Mesenchymal stem cell (in vitro differentiated cells and primary cell): ENCODE measurements around the gene CELF5.
A peak's percentile ranks its signal among the peaks of the same experiment; 100 is the strongest.

Source experiments
- DNase-seq: peaks from one replicate; pipeline ENCODE4 v3.0.0-alpha.2; 2013
- H2AFZ ChIP-seq: one replicate; pipeline ENCODE4 v1.6.1; 2013; ENCODE audit warnings: low read depth, mild to moderate bottlenecking, control low read depth, inconsistent platforms, low read length, moderate library complexity
- H2AK5ac ChIP-seq: 2 replicates; pipeline ENCODE4 v1.6.1; 2013; ENCODE audit warnings: low read length, moderate library complexity, mild to moderate bottlenecking, inconsistent platforms; ENCODE audit not compliant: severe bottlenecking
- H2BK120ac ChIP-seq: one replicate; pipeline ENCODE4 v1.6.1; 2013; ENCODE audit warnings: low read depth, mild to moderate bottlenecking, inconsistent platforms, low read length, moderate library complexity
- H2BK12ac ChIP-seq, 2 experiments: one replicate each; pipeline ENCODE4 v1.6.1; 2013; ENCODE audit warnings: inconsistent platforms in 2 of 2, low read length in 2 of 2, mild to moderate bottlenecking in 2 of 2, moderate library complexity in 2 of 2, control low read depth in 1 of 2
- H2BK15ac ChIP-seq: one replicate; pipeline ENCODE4 v1.6.1; 2013; ENCODE audit warnings: mild to moderate bottlenecking, low read depth, inconsistent platforms; ENCODE audit not compliant: poor library complexity, severe bottlenecking
- H2BK5ac ChIP-seq: 2 replicates; pipeline ENCODE4 v1.6.1; 2013; ENCODE audit warnings: low read depth, mild to moderate bottlenecking, low read length, control low read depth, inconsistent platforms; ENCODE audit not compliant: poor library complexity, severe bottlenecking
- H3K14ac ChIP-seq, 2 experiments: one replicate each; pipeline ENCODE4 v1.6.1; 2013; ENCODE audit warnings: inconsistent platforms in 2 of 2, low read length in 2 of 2, control low read depth in 1 of 2, mild to moderate bottlenecking in 1 of 2, moderate library complexity in 1 of 2
- H3K18ac ChIP-seq, 2 experiments: one replicate each; pipeline ENCODE4 v1.6.1; 2013; ENCODE audit warnings: inconsistent platforms in 2 of 2, low read length in 2 of 2, control low read depth in 1 of 2, low read depth in 1 of 2, mild to moderate bottlenecking in 1 of 2
- H3K23ac ChIP-seq, 2 experiments: one replicate each; pipeline ENCODE4 v1.6.1; 2013; ENCODE audit warnings: inconsistent platforms in 2 of 2, low read length in 2 of 2, mild to moderate bottlenecking in 2 of 2, moderate library complexity in 2 of 2, control low read depth in 1 of 2
- H3K27ac ChIP-seq: 2 replicates; pipeline ENCODE4 v1.5.1; 2013; ENCODE audit warnings: mild to moderate bottlenecking, moderate library complexity, low read length, control low read depth, inconsistent platforms; ENCODE audit not compliant: poor library complexity, severe bottlenecking
- H3K27me3 ChIP-seq, 2 experiments: 2 replicates each; pipeline versions ENCODE4 v1.6.1 to v1.7.0; 2013; ENCODE audit warnings: low read length in 2 of 2, mild to moderate bottlenecking in 2 of 2, moderate library complexity in 2 of 2, control low read depth in 1 of 2, inconsistent platforms in 1 of 2; ENCODE audit not compliant: control insufficient read depth in 1 of 2, insufficient read depth in 1 of 2
- H3K36me3 ChIP-seq, 2 experiments: 2 replicates each; pipeline versions ENCODE4 v1.6.1 to v1.7.0; 2013; ENCODE audit warnings: low read length in 2 of 2, control low read depth in 1 of 2, inconsistent platforms in 1 of 2, low read depth in 1 of 2, mild to moderate bottlenecking in 1 of 2; ENCODE audit not compliant: insufficient read depth in 2 of 2, control insufficient read depth in 1 of 2
- H3K4ac ChIP-seq, 2 experiments: one replicate each; pipeline ENCODE4 v1.6.1; 2013; ENCODE audit warnings: inconsistent platforms in 2 of 2, low read length in 2 of 2, mild to moderate bottlenecking in 2 of 2, moderate library complexity in 2 of 2, control low read depth in 1 of 2, low read depth in 1 of 2
- H3K4me1 ChIP-seq: 2 replicates; pipeline ENCODE4 v1.6.1; 2013; ENCODE audit warnings: low read depth, low read length, control low read depth; ENCODE audit not compliant: control insufficient read depth, insufficient read depth
- H3K4me2 ChIP-seq: 2 replicates; pipeline ENCODE4 v1.6.1; 2013; ENCODE audit warnings: low read length, mild to moderate bottlenecking, inconsistent platforms; ENCODE audit not compliant: poor library complexity, severe bottlenecking
- H3K4me3 ChIP-seq, 2 experiments: 2 replicates each; pipeline versions ENCODE4 v1.5.1 to v1.7.0; 2013; ENCODE audit warnings: low read length in 2 of 2, mild to moderate bottlenecking in 2 of 2, control low read depth in 1 of 2, low read depth in 1 of 2; ENCODE audit not compliant: insufficient read depth in 1 of 2
- H3K79me1 ChIP-seq: replicated peaks from 2 replicates; pipeline ENCODE4 v1.6.1; 2013; ENCODE audit warnings: mild to moderate bottlenecking, control low read depth, low read length, inconsistent platforms; ENCODE audit not compliant: poor library complexity, severe bottlenecking
- H3K9ac ChIP-seq: 2 replicates; pipeline ENCODE4 v1.7.0; 2013; ENCODE audit warnings: mild to moderate bottlenecking, low read length, moderate library complexity
- H3K9me3 ChIP-seq: 2 replicates; pipeline ENCODE4 v1.7.0; 2013; ENCODE audit warnings: mild to moderate bottlenecking, low read length; ENCODE audit not compliant: control insufficient read depth
- H4K8ac ChIP-seq: one replicate; pipeline ENCODE4 v1.6.1; 2013; ENCODE audit warnings: inconsistent platforms, mild to moderate bottlenecking, low read length, moderate library complexity
- H4K91ac ChIP-seq: one replicate; pipeline ENCODE4 v1.6.1; 2013; ENCODE audit warnings: mild to moderate bottlenecking, low read length, inconsistent platforms
- WGBS: methylation state at CpG from one replicate; pipeline ENCODE4 v1.1.7; 2013; ENCODE audit warnings: mixed read lengths; 5-methylcytosine and 5-hydroxymethylcytosine counted together

Gene CELF5

DNA sequence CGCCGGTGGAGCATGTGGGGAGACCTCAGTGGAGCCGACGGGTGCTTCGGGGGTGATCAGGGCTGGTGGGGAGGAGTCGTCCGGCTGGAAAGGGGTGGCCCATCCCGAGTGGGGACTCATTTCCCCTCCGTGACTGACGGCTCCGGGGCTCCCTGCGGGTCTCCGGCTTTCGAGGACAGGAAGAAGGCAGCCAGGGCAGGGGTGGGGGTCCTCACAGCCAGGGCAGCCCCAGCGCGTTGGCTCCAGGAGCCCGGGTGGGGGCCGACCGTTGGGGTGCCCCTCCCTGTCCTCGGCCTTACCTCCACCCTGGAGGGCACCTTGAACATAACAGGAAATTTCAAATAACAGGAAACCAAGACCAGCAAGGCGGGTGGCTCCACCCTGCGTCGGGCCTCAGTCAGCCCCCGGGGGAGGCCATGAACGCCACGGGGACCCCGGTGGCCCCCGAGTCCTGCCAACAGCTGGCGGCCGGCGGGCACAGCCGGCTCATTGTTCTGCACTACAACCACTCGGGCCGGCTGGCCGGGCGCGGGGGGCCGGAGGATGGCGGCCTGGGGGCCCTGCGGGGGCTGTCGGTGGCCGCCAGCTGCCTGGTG, 46.0 kb upstream of the CELF5 start, which contains the start of gene S1PR4:
Gene S1PR4, plus strand, starts transcription at position 393 of the 596 bp plus-strand sequence. Its CDS starts 24 bp downstream, at position 417.
- H3K36me3 ChIP-seq, result no peaks in the 10 kb centered on the region
- DNase-seq, result no peak
- H3K27ac ChIP-seq, result no peak within 1 kb of the TSS
- H3K4me1 ChIP-seq, result peaks cover 9% of the 10 kb centered on the region
- H4K8ac ChIP-seq, result no peak within 1 kb of the TSS
- H3K4me3 ChIP-seq, result no peak within 1 kb of the TSS
- H2BK15ac ChIP-seq, result no peak within 1 kb of the TSS
- no peaks in the 10 kb centered on the region for H3K9me3 ChIP-seq
- H2BK120ac ChIP-seq, result no peak within 1 kb of the TSS
- H4K91ac ChIP-seq, result no peak within 1 kb of the TSS
- no peak within 1 kb of the TSS for H3K4ac ChIP-seq
- H3K23ac ChIP-seq, result no peak within 1 kb of the TSS
- no peaks in the 10 kb centered on the region for H3K79me1 ChIP-seq
- H3K14ac ChIP-seq, result peak within 1 kb of the TSS in 1 of 2 experiments; percentile 46
- H3K27me3 ChIP-seq, result no peaks in the 10 kb centered on the region
- no peak within 1 kb of the TSS for H2BK5ac ChIP-seq
- no peak within 1 kb of the TSS for H2BK12ac ChIP-seq
- H2AFZ ChIP-seq, result no peak within 1 kb of the TSS
- H3K4me2 ChIP-seq, result no peak within 1 kb of the TSS
- no peak within 1 kb of the TSS for H3K18ac ChIP-seq
- 97% methylated on average over 42 of the region's 42 CpGs for WGBS
- H2AK5ac ChIP-seq, result no peak within 1 kb of the TSS
- H3K9ac ChIP-seq, result no peak within 1 kb of the TSS

DNA sequence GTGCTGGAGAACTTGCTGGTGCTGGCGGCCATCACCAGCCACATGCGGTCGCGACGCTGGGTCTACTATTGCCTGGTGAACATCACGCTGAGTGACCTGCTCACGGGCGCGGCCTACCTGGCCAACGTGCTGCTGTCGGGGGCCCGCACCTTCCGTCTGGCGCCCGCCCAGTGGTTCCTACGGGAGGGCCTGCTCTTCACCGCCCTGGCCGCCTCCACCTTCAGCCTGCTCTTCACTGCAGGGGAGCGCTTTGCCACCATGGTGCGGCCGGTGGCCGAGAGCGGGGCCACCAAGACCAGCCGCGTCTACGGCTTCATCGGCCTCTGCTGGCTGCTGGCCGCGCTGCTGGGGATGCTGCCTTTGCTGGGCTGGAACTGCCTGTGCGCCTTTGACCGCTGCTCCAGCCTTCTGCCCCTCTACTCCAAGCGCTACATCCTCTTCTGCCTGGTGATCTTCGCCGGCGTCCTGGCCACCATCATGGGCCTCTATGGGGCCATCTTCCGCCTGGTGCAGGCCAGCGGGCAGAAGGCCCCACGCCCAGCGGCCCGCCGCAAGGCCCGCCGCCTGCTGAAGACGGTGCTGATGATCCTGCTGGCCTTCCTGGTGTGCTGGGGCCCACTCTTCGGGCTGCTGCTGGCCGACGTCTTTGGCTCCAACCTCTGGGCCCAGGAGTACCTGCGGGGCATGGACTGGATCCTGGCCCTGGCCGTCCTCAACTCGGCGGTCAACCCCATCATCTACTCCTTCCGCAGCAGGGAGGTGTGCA, 45.3 kb upstream of the CELF5 start:
- Histone ChIP-seq H4K8ac (no peak overlapping the region), H3K9ac (no peak overlapping the region), H3K14ac (no peak overlapping the region), H3K79me1 (no peaks in the 10 kb centered on the region), H2BK15ac (no peak overlapping the region), H2AFZ (no peak overlapping the region), H3K36me3 (no peaks in the 10 kb centered on the region), H2BK5ac (no peak overlapping the region), H2AK5ac (no peak overlapping the region), H3K23ac (no peak overlapping the region), H3K27ac (no peak overlapping the region), H2BK120ac (no peak overlapping the region), H3K4me2 (no peak overlapping the region), H3K27me3 (no peaks in the 10 kb centered on the region), H4K91ac (no peak overlapping the region), H3K18ac (no peak overlapping the region), H3K4me3 (no peak overlapping the region), H3K4ac (no peak overlapping the region), H3K9me3 (no peaks in the 10 kb centered on the region), H3K4me1 (peaks cover 9% of the 10 kb centered on the region), H2BK12ac (no peak overlapping the region)
- 93% methylated on average over 52 of the region's 52 CpGs for WGBS
- no peak for DNase-seq

DNA sequence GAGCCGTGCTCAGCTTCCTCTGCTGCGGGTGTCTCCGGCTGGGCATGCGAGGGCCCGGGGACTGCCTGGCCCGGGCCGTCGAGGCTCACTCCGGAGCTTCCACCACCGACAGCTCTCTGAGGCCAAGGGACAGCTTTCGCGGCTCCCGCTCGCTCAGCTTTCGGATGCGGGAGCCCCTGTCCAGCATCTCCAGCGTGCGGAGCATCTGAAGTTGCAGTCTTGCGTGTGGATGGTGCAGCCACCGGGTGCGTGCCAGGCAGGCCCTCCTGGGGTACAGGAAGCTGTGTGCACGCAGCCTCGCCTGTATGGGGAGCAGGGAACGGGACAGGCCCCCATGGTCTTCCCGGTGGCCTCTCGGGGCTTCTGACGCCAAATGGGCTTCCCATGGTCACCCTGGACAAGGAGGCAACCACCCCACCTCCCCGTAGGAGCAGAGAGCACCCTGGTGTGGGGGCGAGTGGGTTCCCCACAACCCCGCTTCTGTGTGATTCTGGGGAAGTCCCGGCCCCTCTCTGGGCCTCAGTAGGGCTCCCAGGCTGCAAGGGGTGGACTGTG, 44.6 kb upstream of the CELF5 start:
- no peaks in the 10 kb centered on the region for H3K79me1 ChIP-seq
- H3K36me3 ChIP-seq, result no peaks in the 10 kb centered on the region
- H3K18ac ChIP-seq, result no peak overlapping the region
- H3K27me3 ChIP-seq, result no peaks in the 10 kb centered on the region
- H3K23ac ChIP-seq, result no peak overlapping the region
- no peaks in the 10 kb centered on the region for H3K9me3 ChIP-seq
- H3K4me1 ChIP-seq, result peaks cover 10% of the 10 kb centered on the region
- no peak overlapping the region for H4K8ac ChIP-seq
- H2AK5ac ChIP-seq, result no peak overlapping the region
- no peak overlapping the region for H3K27ac ChIP-seq
- no peak for DNase-seq
- no peak overlapping the region for H2BK15ac ChIP-seq
- no peak overlapping the region for H3K9ac ChIP-seq
- WGBS, result 96% methylated on average over 31 of the region's 31 CpGs
- no peak overlapping the region for H2BK5ac ChIP-seq
- H3K14ac ChIP-seq, result no peak overlapping the region
- no peak overlapping the region for H2BK120ac ChIP-seq
- no peak overlapping the region for H3K4ac ChIP-seq
- H3K4me3 ChIP-seq, result no peak overlapping the region
- H2BK12ac ChIP-seq, result no peak overlapping the region
- no peak overlapping the region for H2AFZ ChIP-seq
- H4K91ac ChIP-seq, result no peak overlapping the region
- H3K4me2 ChIP-seq, result no peak overlapping the region
